CD4-positive, alpha-beta T cell treated with Interleukin-4 for 4 hours (primary cell): ENCODE measurements around the gene PRELID2.

Source experiments
- DNase-seq: peaks from one replicate; pipeline ENCODE4 v3.0.0-alpha.2; 2020

Gene PRELID2

DNA sequence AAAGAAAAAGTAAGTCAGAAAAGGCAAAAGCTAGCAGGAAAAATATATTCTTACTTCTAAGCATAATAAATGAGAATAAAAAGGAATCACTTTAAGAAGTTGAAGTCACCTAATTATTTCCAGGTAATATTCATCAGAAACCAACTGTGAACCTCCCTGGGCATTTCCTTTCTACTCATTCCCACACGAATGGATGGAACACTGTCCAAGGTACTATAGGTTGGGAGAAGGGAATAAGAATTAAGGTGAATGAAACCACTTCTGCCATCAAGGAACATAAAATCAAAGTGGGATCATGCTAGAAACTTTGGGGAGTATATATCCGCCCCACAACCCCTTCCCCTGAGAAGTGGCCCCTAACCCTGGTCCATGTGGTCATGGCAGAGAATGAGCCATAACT lies 41.6 kb downstream of the PRELID2 start:
- no peak for DNase-seq

DNA sequence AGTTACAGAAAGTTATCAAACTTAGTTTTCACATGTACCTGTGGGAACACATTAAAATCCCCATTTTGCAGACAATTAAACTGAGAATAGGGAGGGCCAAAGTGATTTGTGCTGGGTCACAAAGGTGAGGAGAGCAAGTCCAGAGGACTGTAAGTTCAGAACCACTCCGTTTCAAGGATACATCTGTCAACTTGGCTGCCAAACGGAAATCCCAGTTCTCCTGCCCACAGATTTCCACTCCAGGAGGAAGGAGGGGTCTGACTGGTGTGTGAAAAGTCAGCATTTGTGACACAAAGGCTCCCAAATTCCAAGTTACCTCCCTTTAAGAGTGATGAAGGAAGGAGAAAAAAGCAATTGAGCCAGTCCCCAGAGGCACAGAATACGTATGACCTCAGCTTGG lies 42.3 kb downstream of the PRELID2 start:
- DNase-seq, result no peak

DNA sequence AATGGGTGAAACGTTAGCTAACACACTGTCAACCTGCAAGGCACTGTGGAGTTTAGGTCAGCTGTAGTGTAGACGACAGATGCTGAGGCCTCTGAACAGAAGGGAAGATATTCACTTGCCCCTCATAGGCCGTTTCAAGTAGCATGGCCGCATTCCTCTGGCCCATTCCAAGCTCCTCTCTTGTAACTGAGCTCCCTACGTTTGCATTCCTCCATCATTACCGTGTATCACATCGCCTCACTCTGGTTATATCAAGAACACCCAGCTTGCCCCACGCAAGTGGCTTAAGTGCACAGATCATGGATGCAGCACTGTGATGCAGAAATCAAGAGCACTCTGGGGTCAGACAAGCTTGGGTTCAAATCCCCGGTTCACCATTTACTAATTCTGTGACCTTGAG lies 43.3 kb downstream of the PRELID2 start:
- DNase-seq, result no peak

DNA sequence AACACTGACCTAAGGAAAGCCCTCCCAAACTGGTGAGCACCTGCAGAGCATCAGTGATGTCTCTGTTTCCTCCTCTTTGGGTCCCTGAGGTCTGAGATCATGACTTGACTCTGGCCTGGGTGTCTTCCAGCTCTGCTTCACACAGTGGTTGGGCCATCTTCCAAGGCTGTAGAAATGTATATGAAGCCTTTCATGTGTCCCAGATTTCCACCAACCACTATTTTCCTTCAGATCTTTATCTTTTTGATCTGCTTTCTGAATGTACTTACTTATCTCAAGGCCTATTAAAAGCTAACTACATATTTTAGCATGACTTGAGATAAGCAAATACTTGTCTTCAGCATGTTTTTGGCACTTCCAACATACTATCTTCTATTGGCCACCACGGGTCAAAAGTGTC lies 47.1 kb downstream of the PRELID2 start:
- DNase-seq, result no peak

DNA sequence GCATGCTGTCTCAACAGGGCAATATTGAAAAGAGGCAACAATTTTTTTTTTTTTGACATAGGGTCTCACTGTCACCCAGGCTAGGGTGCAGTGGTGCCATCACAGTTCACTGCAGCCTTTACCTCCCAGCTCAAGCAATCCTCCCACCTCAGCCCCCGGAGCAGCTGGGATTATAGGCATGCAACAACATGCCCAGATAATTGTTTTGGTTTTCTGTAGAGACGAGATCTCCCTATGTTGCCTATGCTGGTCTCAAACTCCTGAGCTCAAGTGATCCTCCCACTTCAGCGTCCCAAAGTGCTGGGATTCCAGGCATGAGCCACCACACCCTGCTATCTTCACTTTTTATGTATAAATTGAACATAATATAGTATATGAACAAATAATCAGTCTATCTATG lies 47.6 kb downstream of the PRELID2 start:
- DNase-seq, result no peak

DNA sequence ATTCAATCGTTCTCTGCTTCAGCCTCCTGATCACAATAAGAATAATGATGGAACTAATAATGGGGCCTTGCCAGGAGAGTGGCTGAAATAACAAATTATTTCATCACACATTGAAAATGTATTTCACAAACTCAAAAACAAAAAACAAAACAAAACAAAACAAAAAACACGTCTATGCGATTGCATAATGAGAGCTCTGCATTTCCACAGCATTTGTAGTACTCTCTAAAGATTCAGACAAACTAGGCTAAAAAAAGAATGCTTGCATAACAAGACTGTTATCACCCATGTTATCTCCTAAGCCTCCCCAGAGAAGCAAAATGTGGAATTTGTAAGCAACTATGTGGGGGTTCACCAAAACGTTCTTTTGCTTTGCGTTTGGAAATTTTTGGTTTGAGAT lies 48.1 kb downstream of the PRELID2 start:
- no peak for DNase-seq

DNA sequence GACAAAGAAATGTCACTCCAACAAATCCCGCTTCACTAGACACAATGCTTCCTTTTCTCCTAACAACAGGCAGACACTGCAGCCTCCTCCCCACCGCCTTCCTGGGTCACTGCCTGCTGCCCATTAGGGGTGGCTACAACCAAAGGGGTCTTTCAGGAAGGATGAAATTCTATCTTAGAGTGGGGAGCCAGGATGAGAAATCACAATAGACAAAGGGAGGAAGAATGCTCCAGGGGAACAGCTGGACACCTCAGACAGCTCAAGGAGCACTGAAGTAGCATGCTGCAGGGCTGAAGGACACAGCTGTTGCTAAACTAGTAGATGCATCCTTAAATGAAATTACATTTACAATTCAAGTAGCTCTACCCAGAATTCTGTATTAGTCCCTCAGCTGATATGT lies 54.2 kb downstream of the PRELID2 start:
- DNase-seq, result no peak

DNA sequence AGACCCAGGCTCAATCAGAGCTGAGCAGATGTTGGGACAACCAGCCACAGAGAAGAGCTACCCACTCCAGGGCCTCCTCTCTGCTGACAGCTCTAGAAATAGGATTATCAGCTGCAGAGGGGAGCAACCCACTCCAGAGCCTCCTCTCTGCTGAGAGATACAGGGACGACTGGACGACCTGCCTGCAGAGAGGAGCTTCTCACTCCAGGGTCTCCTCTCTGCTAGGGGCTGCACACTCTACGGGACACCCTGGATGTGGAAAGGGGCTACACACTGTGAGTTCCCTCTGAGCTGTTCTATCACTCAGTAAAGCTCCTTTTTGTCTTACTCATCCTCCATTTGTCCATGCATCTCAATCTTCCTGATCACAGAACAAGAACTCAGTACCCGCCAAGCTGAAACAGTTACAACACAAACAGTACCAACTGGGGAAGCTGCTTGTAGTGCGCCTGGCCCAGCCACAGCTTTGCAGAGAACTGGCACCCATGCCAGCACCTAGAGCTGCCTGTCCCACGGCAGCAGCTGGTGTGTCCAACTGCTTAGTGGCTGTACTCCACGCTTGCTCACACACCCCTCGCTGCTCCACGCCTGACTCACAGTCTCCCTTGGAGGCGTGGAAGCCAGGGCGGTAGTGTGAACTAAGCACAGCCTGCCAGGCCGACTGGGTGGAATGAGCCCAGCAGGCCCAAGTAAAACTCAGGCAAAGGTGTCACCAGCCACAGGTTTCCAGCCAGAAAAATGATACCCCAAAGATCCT lies 56.8 kb downstream of the PRELID2 start:
- no peak for DNase-seq

DNA sequence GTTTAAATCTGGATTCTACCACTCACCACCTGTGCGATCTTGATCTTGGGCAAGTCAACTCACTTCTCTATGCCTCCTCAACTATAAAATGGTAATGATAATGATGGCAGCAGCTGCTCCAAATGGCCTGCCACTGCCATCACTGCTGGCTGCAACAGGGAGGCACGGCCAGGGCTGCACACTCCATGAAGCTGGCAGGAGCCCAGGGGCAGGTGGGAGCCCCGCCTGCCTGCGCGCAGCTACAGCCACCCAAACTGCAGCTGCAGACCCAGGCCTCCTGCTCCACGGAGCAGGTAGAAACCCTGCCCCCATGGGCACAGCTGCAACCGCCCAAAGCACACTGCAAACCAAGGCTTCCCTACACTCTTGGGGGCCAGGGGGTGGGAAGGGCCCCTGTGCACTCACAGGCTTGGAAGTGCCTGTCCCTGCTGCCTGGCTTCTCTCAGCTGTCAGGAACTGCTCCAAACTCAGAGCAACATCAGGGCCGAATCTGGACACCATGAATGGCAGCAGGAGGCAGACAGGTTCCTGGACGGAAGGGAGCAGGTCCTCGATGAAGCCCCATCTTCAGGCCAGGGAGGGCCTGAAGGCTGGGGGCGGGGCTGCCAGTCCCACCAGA lies 57.6 kb downstream of the PRELID2 start:
- no peak for DNase-seq

DNA sequence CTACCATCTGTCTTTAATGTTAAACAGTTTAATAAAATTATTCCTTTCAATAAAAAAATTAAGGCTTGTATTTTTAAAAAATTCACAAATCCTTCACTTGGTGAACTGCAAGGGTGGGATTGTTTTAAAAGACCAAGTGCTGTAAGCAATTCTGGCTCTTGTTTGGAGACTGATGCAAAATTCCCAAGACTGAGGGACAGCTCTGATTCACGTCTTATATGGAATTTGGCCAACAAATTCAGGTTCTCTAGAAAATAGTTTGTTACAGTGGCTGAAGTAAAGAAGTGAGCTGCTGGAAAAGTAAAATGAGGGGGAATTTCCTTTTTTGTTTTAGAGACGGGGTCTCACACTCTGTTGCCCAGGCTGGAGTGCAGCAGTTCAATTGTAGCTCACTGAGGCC lies 58.3 kb downstream of the PRELID2 start:
- DNase-seq, result no peak

DNA sequence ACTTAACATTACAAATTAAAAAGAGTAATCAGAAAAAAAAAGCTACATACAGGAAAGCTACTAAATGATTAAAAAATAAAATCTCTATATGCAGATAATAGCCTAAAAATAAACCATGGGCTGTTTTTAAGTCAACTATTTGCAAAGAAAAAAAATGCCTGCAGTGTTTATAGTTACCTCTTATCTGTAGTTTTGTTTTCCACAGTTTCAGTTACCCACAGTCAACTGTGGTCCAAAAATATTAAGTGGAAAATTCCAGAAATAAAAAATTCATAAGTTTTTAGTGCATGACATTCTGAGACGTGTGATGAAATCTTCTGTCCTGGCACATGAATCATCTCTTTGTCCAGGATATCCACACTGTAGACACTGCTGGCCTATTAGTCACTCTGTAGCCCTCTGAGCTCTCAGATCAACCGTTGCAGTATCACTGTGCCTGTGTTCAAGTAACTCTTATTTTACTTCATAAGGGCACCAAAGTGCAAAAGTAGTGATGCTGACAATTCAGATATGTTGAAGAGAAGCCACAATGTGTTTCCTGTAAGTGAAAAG lies 59.2 kb downstream of the PRELID2 start:
- no peak for DNase-seq

DNA sequence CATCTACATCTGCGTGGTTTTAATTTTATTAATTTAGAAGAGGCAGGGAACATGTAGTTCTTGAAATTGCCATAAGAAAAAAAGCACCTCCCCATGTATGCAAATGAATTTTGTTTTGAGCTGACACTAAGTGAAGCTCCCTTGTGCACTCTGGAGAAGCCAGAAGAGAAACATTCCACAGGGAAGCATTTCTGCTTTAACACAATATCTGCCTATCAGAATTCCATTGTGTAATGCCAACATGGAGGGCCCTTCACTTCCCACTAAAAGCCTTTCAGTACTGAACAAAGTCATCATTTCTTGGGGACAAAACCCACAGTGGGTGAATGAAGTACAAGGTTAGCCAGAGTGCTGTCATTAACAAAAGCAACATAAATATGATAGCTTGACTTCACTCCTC lies 59.7 kb downstream of the PRELID2 start:
- DNase-seq, result no peak

DNA sequence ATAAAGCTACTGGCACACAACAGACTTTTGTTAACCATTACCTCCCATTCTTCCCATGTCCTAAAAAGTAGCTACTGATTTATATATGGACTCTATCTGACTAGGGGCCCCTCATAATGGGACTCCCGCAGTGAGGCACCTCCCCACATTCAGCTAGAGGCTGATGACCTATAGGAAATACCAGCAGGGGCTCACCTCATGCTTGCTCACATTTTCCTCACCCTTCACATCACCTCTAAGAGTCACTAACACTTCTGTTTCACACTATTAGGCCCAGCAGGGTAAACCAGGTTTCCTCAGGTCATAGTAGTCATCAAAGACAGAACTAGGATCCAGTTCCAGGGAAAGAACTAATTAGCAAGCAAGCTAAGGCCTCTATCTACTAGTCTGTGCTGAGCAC lies 60.7 kb downstream of the PRELID2 start:
- no peak for DNase-seq

DNA sequence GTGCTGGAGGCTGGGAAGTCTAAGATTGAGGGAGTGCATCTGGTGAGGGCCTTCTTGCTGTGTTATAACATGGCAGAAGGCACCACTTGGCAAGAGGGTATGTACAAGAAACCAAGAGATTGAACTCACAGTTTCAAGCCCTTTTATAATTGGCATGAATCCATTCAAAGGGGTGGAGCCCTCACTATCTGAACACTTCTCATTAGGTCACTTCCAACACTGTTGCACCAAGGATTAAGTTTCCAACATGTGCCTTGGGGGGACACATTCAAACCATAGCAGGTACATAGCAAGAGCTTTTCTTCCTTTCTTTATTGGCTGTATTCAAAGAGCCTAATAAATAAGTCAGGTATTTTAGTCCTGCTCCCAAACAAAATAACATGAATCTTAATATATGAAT lies 62.7 kb downstream of the PRELID2 start:
- no peak for DNase-seq

DNA sequence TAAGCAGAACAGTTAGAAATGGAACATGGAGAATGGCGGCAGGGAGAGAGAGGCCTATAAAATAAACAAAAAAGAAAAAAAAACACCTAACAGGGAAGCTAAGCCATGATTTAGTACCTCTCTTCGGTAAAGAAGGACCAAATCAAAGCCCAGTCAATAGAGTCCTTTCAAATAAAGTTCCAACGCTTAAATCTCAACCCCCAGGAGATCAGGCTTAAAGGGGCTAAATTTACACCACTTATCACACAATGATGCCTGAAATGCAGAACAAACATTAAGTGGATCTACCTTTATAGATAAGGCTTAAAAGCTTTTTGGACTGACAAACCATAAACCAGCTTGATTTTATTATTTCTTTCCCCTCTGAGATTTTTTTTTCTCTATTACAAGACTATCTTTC lies 66.3 kb downstream of the PRELID2 start:
- no peak for DNase-seq

DNA sequence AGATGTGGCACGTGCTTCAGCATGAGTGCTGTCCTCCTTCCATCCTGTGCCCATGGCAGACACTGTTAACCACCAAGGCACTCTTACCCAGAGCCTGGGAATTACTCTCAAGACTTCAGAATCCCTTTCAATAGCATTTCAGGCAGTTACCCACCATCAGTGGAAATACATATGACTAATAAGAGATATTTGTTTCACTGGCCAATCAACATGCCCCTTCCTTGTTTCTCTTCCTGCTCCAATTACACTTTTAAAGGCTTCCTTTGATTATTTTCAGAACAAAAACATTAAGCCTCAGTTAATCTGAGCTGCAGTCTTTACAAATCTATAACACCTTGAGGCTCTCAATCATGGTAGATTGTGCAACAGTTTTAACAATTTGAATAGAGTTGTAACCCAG lies 70.8 kb downstream of the PRELID2 start:
- no peak for DNase-seq

DNA sequence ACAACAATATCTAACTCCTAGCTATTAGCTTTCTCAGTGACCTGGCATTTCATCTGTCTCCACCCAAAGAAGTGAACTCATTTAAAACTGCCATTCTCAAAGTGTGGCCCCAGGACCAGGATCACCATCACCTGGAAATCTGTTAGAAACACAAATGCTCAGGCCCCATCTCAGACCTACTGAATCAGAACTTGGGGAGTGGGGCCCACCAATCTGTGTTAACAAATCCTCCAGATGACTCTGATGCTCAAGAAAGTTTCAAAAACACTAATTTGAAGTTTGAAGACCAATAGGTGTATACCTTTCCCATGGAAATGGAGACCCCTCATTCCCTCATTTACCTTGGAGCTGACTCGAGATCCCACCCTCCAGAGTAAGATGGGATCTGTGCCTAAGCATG lies 72.3 kb downstream of the PRELID2 start:
- no peak for DNase-seq

DNA sequence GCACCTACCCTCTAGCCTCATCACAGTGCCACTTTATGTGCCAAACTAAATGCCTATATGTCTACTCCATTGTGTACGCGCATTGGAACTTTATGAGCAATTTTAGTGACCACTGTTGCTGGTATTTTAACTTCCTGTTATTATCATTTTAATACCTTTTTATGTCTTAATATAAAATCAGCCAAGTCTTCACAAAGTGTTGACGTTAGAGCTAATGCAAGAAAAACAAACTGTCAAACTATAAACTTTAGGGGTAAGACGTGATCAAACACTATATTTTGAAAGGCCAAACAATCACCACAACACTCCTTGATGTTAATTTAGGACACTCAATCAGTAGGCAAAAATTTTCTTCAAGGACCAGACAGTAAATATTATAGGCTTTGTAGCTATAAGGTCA lies 73.9 kb downstream of the PRELID2 start:
- DNase-seq, result no peak

DNA sequence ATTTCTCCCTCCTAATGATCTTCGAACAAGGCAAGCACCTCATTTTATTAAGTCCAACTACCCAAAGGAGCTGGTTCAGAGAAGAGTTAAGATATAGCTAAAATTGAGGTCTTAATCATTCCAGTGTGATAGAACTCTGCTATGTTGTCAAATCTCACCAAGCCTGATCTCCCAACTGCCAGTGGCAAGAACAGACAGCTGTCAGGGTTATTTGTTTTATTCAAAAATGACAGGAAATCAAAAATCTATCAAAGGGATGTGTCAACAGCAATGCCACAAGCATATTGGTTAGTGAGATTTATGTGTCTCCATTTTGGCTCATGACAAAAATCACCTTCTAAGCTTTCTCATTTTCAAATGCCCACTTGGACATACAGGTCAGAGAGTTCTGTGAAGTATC lies 74.5 kb downstream of the PRELID2 start:
- no peak for DNase-seq

DNA sequence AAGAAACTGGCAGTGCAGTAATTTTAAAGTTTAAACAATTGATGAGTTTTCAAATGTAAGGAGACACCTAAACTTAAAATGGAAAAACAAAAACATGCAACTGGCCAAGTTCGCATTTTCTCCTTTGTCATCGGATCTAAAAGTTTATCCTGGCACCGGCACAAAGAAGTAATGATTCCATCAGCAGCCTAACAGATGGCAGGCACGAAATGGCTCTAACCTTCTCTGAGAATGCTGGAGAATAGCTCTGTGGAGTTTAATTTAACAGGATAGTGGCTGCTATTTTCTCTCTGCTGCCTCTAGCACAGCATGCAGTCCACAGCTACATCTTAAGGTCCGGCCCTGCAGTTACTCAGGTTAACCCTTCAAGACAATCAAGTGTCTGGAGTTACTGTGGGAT lies 82.2 kb downstream of the PRELID2 start:
- no peak for DNase-seq

DNA sequence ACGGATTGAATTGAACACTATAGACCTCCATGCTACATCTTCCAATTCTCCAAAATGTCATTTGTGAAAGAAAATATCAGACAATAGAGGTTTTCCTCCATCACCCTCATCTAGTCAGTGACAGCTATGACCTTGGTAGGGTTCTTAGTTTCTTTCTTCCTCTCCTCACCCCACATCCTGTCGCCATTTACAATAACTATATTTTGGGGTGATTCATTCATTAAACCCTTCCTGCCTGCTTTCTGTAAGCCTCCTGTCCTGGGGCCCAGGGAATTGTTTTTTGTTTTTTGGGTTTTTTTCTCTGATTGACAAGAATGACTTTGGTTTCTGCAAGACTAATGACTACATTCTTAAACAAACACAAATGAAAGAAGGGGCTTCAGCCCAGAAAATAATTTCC lies 82.6 kb downstream of the PRELID2 start:
- DNase-seq, result no peak

DNA sequence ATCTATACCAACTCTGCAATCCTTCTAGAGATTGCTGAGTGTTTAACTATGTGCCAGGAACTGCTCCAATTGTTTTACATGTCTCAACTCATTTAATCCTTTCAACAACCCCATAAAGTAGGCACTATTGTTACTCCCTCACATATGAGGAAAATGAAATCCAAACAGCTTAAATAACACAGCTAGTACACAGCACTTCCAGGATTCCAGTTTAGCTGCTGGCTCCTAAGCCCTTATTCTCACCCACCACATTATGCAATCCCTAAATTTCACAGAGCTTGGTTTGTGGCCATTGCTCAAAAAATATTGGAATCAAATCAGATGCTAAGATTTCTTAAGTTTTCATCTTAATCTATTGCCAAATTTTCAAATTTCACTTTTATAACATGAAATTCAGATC lies 84.9 kb downstream of the PRELID2 start:
- DNase-seq, result no peak

DNA sequence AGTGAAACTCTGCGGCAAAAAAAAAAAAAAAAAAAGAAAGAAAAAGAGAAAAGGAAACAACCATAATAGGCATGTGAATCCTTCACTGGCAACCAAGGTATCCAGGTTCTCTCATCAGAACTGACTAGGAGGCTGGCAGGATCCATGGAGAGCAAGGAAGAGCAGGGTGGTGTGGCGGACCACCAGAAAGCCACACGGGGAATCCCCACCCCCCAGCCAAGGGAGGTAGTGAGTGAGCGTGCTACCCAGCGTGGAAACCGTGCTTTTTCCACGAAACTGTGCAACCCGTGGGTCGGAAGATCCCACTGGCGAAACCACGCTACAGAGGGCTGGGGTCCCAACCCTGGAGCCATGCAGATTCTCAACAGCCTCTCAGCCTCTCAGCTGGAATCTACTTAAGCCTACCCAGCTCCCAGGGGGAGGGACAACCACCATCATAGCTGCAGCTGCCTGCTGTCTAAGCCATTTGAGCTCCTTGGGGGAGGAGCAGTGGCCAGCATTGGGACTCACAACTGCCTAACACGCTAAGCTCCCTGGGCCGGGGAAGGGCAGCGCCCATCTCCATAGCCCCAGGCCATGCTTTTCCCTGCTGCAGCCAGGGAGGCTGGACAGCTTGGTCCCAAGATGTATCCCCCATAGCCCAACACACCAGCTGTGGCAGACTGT lies 91.6 kb downstream of the PRELID2 start:
- DNase-seq, result no peak

DNA sequence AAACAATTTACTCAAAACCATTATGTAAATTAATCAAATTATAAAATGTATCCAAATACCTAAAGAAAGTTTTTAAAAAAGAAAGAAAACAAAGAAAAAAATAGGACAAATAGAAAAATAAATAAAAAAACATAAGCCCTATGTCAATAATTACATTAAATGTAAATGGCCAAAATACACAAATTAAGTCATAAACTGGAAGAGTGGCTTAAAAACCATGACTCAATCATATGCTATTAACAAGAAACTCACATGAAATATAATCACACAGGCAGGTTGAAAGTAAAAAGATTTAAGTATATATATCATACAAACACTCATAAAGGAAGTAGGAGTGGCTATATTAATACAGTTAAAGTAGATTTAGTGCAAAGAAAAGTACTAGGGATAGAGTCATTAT lies 95.3 kb downstream of the PRELID2 start:
- DNase-seq, result no peak
